Neutrophil (primary cell): ENCODE measurements around the gene SELPLG.

Experiments
- H3K27ac ChIP-seq: fragments of 200-600 bp; sonication (generic); 2 replicates; pipeline ENCODE4 v1.5.1; 2016; ENCODE audit warnings: mild to moderate bottlenecking, moderate library complexity
- H3K27me3 ChIP-seq: fragments of 200-600 bp; sonication (generic); 2 replicates; pipeline ENCODE4 v1.6.0; 2016; ENCODE audit warnings: mild to moderate bottlenecking
- H3K36me3 ChIP-seq: fragments of 200-600 bp; sonication (generic); 2 replicates; pipeline ENCODE4 v1.5.1; 2017
- H3K4me1 ChIP-seq, 2 experiments: fragments of 200-600 bp in 1 of 2; sonication (generic) in 1 of 2; 1 replicate in 1 of 2; 2 replicates in 1 of 2; pipeline versions ENCODE4 v1.5.1 to v1.6.1; 2013 to 2016; ENCODE audit warnings: low read depth in 1 of 2, low read length in 1 of 2, mild to moderate bottlenecking in 1 of 2, moderate library complexity in 1 of 2; ENCODE audit not compliant: control insufficient read depth in 1 of 2, insufficient read depth in 1 of 2
- H3K4me3 ChIP-seq, 2 experiments: fragments of 200-600 bp in 1 of 2; sonication (generic) in 1 of 2; 1 replicate in 1 of 2; 2 replicates in 1 of 2; pipeline ENCODE4 v1.5.1; 2013 to 2016; ENCODE audit warnings: low read depth in 1 of 2, low read length in 1 of 2, mild to moderate bottlenecking in 1 of 2, moderate library complexity in 1 of 2
- H3K9me3 ChIP-seq: fragments of 200-600 bp; sonication (generic); 2 replicates; pipeline ENCODE4 v1.5.1; 2016
- CTCF ChIP-seq: fragments of 200-600 bp; sonication (generic); IDR thresholded peaks from 2 replicates; pipeline ENCODE4 v1.5.1; 2016; ENCODE audit warnings: antibody characterized with exemption

Gene SELPLG

GRCh38 chr12:108633534-108634248 is at the start of gene SELPLG:
Gene SELPLG (minus strand): TSS chr12:108633894. CDS start chr12:108624307, 9,587 bp downstream.
- Histone ChIP-seq H3K4me1 (peaks cover 72 to 97% of the 10 kb centered on the region in 2 experiments), H3K36me3 (peaks cover 17% of the 10 kb centered on the region), H3K27ac (peak within 1 kb of the TSS; percentile 98), H3K9me3 (no peaks in the 10 kb centered on the region), H3K27me3 (no peaks in the 10 kb centered on the region), H3K4me3 (peak within 1 kb of the TSS; percentile 76 to 91)
- peak; percentile 79 for TF ChIP-seq CTCF

- no peak for TF ChIP-seq CTCF
- no peak overlapping the region for H3K27ac ChIP-seq
Observed at GRCh38 chr12:108681317-108681716, 47.6 kb upstream of the SELPLG start.

GRCh38 chr12:108679106-108679681 is 45.5 kb upstream of the SELPLG start:
- no peaks in the 10 kb centered on the region for H3K27me3 ChIP-seq
- peak overlapping the region; percentile 11 for H3K27ac ChIP-seq
- H3K4me3 ChIP-seq: no peak overlapping the region
- no peaks in the 10 kb centered on the region for H3K9me3 ChIP-seq
- H3K36me3 ChIP-seq: peaks cover 15% of the 10 kb centered on the region
- TF ChIP-seq CTCF: no peak
- peaks cover 14 to 20% of the 10 kb centered on the region in 2 experiments for H3K4me1 ChIP-seq

More at GRCh38 chr12:108681317-108681716, 47.6 kb upstream of the SELPLG start:
- Histone ChIP-seq H3K4me1 (peaks cover 27 to 39% of the 10 kb centered on the region in 2 experiments), H3K4me3 (no peak overlapping the region), H3K9me3 (no peaks in the 10 kb centered on the region), H3K27me3 (no peaks in the 10 kb centered on the region), H3K36me3 (peaks cover 11% of the 10 kb centered on the region)

GRCh38 chr12:108678104-108678730 is 44.5 kb upstream of the SELPLG start:
- TF ChIP-seq CTCF: no peak

GRCh38 chr12:108677381-108677780 is 43.7 kb upstream of the SELPLG start:
- TF ChIP-seq CTCF: no peak
- Histone ChIP-seq H3K4me1 (peaks cover 4 to 6% of the 10 kb centered on the region in 2 experiments), H3K36me3 (peaks cover 18% of the 10 kb centered on the region), H3K27ac (no peak overlapping the region), H3K9me3 (no peaks in the 10 kb centered on the region), H3K27me3 (no peaks in the 10 kb centered on the region), H3K4me3 (no peak overlapping the region)

More at GRCh38 chr12:108678104-108678730, 44.5 kb upstream of the SELPLG start:
- H3K4me1 ChIP-seq: peaks cover 4 to 11% of the 10 kb centered on the region in 2 experiments
- no peaks in the 10 kb centered on the region for H3K9me3 ChIP-seq
- H3K27ac ChIP-seq: peak overlapping the region; percentile 45
- H3K36me3 ChIP-seq: peaks cover 18% of the 10 kb centered on the region
- H3K27me3 ChIP-seq: no peaks in the 10 kb centered on the region
- no peak overlapping the region for H3K4me3 ChIP-seq
